SH-SY5Y (cell line): ENCODE results near the gene CNTN5.

Source experiments
- GATA2 ChIP-seq: IDR thresholded peaks from 2 replicates; pipeline ENCODE4 v1.6.1; 2011; ENCODE audit warnings: mild to moderate bottlenecking, low read depth, low read length
- GATA3 ChIP-seq: IDR thresholded peaks from 2 replicates; pipeline ENCODE4 v1.6.1; 2011; ENCODE audit warnings: low read depth, mild to moderate bottlenecking, low read length, moderate library complexity

The CNTN5 gene

GRCh38 chr11:99279266-99279665, 258.5 kb downstream of the CNTN5 start:
- TF ChIP-seq GATA2 (no peak), GATA3 (no peak)

GRCh38 chr11:99281331-99281730, 260.6 kb downstream of the CNTN5 start:
- TF ChIP-seq GATA3 (no peak), GATA2 (no peak)

DNA sequence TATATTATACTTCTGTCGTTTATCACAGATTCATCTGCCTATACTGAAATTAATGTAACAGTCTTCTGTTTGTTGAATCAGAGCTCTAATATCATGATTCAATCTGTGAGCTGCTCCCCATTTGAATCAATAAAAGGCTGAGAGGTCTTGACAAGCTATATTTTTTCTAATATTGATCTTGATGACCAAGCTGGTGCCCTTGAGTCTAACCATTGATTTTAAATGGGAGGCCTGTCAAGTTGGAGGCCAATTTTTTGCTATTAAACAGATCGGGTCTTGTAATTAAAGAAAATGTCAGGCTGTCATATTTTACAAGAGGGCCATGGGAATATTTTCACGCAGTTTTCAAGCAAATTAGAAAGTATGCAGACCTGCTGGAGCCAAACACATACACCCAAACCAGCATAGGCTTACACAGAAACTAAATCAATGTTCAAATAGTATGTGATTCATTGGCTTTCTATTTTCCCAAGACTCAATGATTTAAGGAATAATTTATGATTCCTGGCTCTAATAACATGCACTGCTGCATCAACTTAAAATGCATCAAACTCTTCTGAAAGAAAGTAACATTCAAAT, 286.9 kb downstream of the CNTN5 start:
- TF ChIP-seq GATA3 = no peak
- no peak for TF ChIP-seq GATA2

DNA sequence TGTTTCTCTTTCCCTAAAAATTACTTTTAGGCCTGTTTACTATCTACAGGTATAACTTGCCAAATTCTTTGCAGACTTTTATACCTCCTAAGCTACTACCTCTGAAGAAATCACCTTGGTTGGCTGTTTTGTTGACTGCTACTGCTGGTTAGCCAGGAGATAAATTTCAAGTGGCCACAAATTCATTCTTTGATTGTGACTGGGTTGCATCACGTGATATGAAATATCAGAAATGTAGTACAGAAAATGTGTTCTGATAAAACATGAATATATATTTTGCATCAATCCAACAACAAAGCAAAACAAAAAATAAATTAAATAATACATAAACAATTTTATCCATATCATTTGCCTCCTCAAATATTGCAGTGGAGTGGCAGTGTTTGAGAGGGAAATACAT, 291.1 kb downstream of the CNTN5 start:
- TF ChIP-seq GATA2 (no peak), GATA3 (no peak)

- TF ChIP-seq GATA3 (no peak), GATA2 (no peak)
Observed at GRCh38 chr11:99316776-99317520, 296.2 kb downstream of the CNTN5 start.

- no peak for TF ChIP-seq GATA2
- no peak for TF ChIP-seq GATA3
Observed at GRCh38 chr11:99320769-99321290, 300.1 kb downstream of the CNTN5 start.

- TF ChIP-seq GATA3 = no peak
- TF ChIP-seq GATA2 = no peak
Observed at GRCh38 chr11:99325847-99326246, 305.1 kb downstream of the CNTN5 start.

DNA sequence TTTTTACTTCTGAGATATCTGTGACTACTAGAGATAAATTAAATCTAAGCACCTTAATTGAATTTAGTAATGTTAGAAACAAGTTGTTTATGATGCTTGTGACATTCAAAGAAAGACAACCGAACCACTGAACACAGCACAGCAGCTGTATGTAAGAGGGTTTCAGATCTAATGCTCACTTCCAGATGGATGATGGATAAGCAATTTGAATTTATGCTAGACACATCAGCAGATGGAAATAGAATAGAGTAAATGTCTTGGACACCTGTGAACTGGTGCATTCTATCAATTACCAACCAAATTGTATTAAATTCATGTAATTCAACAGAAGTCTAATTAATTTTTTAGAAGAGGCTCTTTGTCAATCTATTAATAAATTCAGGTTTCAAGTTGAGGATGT, 306.3 kb downstream of the CNTN5 start:
- TF ChIP-seq GATA3 = no peak
- TF ChIP-seq GATA2 = no peak

DNA sequence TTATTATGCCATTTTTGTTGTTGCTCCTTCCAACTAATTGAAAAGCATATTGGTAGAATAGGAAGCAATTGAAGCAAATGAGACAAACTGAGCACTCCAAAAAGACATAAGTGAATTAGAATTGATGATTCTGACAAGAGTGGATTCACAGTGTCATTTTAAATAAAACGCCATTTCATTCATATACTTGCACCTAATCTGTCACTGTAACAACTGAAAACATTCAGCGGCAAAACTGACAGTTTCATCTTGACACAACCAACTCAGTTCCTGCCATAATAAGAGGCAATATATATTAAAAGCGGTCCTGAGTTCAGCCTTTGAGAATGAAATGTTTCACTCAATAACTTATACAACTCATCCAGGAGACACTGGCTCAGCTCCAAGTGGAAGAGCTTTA, 306.8 kb downstream of the CNTN5 start:
- TF ChIP-seq GATA3 (no peak), GATA2 (no peak)

- no peak for TF ChIP-seq GATA2
- no peak for TF ChIP-seq GATA3
Observed at GRCh38 chr11:99333621-99334020, 312.9 kb downstream of the CNTN5 start.

- TF ChIP-seq GATA3 (no peak), GATA2 (no peak)
Observed at GRCh38 chr11:99343117-99343516, 322.4 kb downstream of the CNTN5 start.

DNA sequence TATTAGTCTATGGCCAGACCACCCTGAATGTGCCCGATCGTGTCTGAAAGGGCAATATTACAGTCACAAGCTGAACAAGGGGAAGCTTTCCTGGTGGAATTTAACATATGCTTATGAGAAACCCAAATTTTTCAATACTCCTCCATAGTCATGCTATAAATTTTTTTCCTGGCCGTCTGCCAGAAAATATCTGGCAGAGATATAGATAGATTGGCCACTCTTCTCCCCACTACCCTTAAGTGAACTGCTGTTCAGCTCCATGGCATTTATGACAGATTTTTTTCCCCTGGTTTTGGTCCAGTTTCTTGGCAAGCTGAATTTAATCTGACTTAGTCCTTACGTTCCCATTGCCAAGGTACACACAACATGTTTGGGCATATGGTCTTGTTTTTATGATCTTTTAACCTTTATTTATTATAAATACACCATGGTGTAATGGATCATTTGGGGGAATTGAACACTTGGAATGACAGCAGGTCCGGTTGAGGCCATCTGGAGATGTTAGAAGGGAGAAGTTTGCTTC, 328.5 kb downstream of the CNTN5 start:
- TF ChIP-seq GATA3 (no peak), GATA2 (no peak)

DNA sequence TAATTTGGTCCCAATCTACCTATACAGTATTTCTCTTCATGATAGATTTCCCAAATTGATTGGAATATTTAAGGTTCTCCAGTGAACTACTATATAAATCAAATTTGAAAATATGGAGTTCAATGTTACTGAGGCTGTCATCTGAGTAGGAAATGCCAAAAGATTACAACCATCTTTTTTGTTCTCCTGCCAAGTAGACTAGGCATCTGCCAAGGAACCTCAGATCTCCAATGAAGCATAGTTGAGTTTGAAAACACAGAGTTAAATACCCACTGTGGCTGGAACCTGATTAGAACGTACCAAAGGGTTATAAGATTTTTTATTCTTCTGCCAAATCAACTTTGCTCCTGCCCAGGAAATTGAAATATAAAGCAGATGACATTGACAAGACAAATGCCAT, 330.9 kb downstream of the CNTN5 start:
- TF ChIP-seq GATA3 (no peak), GATA2 (no peak)

DNA sequence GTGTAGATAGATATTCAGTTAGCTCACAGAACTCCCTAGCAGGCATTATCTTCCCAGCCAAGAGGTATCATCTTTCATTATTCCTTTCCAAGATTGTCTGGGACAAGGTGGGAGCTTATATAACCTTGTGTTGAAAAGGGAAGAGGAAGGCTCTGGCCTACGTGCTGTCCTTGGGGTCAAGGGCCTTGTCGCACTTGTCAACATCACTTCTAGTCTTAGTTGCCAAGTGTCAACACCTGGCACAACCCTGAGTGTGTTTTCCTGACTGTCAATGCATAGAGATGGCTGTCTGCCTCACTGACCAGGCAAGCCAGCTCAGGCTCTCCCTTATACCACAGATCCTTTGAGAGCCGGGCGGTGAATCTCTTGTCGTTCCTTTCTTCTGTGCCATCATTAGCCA, 331.9 kb downstream of the CNTN5 start:
- no peak for TF ChIP-seq GATA2
- TF ChIP-seq GATA3 = no peak

- TF ChIP-seq GATA2 (no peak), GATA3 (no peak)
Observed at GRCh38 chr11:99366546-99366945, 345.8 kb downstream of the CNTN5 start.

DNA sequence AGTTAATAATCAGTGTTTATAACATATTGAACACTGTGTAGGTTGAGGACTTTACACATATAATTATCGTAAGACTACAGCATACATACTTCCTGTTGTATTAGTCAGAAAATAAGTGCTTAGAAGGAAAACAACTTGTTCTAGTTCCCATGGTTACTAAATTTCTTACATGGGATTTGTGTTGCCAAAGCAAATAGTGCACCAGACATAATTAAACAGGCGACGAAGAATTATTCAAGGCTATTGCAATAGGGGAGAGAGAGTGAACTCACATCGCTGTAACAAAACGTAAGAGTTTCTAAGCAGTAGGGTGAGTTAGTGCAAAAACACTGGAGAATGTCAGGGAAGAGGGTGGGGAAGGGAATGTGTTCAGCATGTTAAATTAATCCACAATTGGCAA, 347.8 kb downstream of the CNTN5 start:
- no peak for TF ChIP-seq GATA3
- TF ChIP-seq GATA2 = no peak
